Nucleus accumbens (tissue), 56 donors: ENCODE data around the gene FRMD1.

Source experiments
- DNase-seq, 56 donors: peaks; one replicate each; lab custom pipeline; 2025; lab: John Stamatoyannopoulos, UW

FRMD1 gene

DNA sequence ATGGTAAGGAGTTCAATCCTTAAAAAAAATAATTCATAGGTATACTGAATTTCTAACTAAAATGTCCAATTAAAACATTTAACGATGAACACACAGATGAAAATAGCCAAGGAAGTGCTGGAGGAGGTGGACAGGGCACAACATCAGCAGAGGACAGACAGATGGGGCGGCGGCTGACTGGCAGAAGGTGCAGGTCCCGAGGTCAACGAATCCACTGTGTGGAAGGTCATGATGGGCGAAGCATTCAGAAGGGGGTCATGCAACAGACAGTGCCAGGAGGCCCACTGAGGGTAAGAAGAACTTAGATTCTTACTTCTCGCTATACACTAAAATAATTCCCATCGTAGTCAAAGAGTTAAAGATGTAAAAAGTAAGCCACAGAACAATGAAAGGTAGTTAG lies 34.2 kb upstream of the FRMD1 start:
- no peak for DNase-seq

DNA sequence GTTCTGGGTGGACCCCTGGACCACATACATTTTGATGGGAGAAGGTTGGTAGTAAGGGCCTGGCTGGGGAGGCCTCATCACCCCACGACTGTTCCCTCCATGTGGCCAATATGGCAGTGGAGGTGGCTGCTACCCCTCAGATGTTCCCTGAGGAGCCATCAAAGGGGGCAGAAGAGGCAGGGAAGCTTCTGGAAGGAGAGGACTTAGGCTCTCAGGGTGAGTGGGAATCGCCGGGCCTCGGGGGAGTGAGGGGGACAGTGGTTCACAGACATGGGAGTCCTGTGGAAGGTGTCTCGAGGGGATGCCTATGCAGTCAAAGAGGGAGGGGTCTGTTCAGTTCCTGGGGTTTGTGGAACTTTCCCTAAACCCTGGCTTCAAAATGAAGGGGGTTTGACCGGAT lies 32.9 kb upstream of the FRMD1 start:
- DNase-seq = no peak

DNA sequence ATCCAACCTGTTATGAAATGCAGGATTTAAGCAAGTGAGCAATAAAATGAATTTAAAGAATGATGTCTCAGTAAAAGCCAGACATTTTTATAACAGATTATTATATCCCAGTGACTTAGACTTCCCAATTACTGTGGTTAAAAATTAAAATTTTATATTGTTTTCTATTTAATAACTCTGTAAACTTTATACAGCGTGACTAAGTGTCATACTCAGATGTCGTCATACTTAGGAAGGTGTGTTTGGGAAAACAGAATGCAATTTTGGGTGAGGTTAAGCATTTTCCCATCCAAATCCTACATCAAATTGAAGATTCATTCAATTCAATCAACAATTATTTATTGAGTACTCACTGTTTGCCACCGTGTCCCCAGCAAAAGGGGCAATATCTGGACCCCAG lies 31.4 kb upstream of the FRMD1 start:
- DNase-seq = no peak

DNA sequence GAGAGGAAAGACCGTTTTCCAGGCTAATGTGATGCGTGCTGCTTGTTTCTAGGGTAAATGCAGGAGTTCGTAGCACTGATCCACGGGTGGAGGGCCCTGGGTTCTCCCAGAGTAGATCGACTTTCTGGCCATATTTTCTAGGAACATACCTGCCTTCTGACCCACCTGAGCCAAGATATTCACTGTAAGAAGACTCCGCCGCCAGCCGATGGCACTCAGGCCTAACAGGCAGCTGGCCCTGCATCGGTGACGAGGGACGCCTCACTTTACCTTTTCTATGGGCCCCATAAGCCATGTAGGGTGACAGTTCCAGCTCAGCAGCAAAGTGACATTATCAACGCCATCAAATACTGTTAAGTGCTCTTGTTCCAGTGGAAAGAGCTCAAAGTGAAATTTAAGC lies 30.2 kb upstream of the FRMD1 start:
- DNase-seq = no peak

DNA sequence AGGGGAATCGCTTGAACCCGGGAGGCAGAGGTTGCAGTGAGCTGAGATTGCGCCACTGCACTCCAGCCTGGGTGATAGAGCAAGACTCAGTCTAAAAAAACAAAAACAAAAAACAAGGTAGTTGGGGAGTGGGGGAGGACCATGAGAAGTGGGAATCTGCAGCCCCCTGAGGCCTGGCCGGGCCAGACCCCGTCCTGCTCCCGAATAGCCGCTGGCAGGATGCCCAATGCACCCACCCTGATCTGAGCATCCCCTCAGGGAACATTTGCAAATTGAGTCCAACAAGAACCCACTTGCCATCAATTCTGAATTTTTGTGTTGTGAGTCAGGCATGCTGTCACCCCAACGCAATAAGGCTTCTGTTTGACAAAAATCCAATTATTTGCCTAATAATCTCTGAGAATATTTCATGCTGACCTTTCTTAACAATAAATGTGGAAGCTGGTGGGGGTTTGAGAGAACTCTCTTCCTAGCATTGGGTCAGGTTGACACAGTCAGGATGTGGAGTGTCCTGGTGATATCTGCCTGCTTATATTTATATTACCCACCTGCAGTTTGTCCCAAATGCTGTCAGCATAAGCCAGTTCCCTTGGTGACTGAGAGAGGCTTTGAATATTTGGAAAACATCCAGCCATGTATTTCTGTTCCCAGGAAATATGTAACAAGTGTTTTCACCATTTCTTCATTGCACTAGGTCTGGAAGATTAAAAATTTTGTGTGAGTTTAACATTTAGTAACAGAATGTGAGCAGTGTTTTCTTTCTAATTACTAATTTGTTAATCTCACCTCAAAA lies 28.4 kb upstream of the FRMD1 start:
- no peak for DNase-seq

DNA sequence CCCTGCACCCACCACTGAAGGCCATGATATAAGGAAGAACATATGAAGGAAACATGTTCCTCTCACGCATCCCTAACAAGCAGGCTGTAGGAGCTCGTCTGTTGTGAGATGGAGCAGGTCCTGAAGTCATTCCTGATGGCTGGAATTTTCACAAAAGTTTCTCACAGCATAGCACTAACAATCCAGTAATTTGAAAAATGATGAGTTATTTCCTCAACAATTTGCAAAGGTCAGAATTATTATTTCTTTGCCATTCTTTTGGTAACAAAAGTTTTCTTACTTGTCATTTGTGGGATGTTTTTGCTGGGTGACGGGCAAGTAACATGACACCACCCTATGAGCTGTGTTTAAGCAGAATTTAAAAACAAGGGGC lies 27.6 kb upstream of the FRMD1 start:
- no peak for DNase-seq

DNA sequence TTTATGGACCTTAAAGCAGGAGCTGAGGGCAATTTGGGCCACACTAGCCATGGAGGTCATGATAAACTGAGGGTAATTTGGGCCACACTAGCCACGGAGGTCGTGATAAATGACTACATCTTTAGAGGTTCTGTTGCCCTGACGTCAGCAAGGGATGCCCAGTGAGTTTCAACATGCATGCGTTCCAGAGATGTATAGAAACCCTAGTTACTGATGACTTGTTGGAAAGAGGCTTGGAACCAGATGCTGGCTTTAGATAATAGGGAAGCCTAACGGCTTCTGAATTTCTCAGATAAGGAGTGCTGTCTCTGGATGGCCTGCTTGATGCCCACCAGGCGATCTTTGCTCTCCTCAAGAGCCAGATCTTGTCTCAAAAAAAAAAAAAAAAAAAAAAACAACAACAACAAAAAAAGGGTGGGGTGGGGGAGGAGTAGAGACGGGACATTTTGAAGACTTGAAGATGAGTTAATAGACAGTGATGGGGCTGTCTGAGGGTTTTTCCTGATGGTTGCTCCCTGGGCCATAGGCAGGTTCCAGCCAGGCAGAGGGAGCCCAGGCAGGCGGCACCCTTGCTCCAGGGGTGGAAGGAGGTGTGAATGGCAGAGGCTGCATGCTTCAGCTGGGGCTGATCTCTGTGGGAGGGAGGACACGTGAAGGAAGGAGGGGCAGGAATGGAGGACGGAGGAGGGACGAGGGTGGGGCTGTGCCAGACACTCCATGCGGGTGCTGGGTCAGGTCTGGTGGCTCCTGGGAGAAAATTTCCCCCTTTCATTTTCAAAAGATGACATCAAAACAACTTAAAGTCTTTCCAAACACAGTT lies 27.0 kb upstream of the FRMD1 start:
- no peak for DNase-seq

DNA sequence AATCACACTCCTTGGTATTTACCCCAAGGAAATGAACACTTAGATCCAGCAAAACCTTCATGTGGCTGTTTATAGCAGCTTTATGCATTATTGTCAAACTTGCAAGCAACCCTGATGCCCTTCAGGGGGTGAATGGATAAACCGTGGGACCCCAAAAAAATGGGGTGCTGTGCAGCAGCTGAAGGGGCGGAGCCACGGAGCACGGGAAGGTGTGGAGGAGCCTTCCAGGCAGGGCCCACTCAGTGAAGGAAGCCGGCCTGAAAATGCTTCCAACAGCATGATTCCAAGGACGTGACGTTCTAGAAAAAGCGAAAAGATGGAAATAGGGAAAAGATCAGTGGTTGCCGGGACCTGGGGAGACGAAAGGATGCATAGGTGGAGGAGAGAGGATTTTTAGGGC lies 25.6 kb upstream of the FRMD1 start:
- no peak for DNase-seq

DNA sequence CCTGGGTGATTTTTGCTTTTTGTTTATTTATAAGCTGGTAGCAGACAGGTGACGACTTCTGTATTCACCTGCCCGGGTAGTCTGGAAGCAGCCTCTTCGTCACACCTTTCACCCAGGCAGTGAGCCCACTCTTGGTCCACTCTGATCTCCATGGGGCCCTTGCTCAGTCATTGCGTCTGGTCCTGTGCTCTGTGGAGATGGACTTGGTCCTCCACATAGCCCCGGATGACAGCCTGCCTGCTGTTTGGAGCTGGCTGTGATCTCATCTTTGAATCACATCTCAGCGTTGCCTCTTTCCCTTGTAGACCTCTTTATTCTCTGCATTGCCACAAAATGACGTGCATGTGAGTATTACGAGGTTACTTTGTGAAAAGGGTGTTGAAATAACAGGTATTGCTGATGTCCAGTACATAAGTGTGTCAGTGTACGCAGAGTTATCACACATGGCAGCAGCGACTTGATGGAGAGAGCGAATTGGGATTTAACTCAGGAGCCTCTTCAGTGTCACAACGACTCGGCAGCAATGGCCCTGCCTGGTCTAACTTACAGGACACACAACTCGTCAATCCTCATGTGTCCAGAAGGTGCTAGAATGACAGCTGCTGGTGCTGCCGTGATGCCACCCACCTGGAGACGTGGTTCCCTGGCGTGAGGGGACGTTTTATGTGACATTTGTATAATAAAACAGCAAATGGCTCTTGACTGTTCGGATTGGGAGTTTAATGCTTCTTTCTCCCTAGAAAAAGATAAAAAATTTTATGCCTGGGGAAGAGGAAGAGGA lies 24.2 kb upstream of the FRMD1 start:
- DNase-seq = no peak

DNA sequence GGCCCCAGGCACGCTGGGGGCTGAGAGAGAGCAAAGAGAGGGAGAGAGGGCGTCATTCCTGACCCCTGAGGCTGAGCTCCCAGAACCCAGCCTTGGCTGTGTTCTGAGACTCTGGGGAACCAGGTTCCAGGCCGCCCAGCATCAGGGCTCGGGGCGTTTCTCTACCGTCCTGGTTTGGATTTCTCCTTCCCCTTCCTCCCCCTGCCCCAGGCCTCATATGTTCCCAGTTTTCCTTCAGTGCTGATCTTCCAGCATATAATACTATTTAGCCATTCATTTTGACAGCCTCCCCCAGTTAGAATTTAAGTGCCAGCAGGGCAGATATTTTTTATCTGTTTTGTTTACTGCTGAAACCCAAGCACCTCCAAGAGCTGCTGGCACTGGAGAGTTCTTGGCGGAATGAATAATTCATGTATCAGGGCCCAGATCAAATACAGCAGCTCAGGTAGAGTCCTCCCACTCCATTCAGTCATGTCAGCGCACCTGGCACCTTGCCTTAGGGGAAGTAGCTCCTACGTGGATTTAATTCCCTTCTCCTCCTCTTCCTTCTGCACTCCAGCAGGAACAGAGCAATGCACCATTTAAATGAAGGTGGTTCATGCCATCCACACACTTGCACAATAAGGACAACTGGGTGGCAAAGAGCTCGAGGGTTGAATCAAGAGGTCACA lies 23.4 kb upstream of the FRMD1 start:
- DNase-seq = peak in 20 of 56 donors; percentile 8 to 75 (median 33)

DNA sequence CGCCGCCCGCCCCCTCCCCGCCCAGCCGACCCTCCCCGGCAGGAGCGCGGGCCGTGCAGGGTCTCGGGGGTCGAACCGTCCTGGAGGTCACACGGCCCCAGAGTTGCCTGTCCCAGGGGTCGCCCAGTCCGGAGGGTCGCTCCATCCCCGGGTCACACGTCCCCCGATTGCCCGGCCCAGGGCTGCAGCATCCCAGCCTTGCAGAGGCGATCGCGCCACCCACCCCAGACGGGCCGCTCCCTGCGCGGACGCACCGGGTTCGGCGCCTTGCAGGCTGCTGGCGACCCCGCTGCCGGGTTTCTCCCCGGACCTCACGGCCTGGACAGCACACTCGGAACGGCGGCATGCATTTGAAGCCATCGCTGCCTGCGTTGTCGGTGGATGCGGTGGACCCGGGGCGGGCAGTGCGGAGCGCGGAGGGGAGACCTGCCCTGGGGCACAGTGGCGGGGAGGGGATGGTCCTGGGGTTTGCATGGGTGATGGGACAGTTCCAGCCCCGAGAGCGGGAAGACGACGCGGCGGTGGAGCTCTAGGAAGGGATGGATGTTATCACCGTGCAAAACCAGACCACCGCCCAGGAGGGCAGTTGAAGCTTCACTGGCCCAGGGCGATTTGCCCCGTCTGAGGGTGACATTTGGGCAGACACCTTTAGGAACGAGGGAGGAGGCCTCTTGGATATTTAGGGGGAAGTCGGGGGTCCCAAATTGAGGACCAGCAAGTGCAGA lies 22.7 kb upstream of the FRMD1 start:
- DNase-seq = no peak

DNA sequence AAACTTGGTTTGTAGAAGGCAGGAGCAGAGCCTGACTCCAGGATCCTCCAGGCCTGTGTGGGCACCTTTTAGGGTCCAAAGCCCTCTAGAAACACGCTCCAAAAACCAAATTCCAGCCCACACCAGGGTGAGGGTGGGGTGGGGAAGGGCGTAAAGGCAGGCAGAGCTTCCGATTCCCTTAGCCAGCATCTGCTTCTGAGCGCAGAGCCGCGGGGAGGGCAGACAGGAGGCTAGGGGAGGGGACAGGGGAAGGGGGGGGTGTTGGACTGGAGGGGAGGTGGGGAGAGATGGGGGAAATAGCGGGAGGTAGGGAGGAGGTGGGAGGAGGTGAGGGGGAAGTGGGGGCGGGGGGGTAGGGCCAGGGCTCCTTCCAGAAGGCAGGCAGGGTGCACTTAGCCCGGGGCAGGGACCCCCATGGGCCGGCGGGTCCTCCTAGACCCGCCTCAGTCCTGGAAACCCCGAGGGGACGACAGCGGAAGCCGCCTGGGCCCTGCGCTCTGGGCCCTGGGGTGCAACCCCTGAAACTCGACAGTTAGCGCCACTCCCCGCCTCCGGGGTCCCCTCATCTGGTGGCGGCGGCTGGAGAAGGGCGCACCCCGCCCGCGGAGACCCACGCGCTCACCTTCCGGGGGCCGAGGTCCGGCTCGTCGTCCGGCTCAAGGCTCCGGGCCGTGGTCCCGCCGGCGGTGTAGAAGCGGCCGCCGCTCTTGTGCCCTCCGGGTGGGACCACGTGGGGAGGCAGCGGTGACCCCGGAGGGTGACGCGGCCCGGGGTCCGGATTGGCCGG lies 22.0 kb upstream of the FRMD1 start:
- DNase-seq = no peak

DNA sequence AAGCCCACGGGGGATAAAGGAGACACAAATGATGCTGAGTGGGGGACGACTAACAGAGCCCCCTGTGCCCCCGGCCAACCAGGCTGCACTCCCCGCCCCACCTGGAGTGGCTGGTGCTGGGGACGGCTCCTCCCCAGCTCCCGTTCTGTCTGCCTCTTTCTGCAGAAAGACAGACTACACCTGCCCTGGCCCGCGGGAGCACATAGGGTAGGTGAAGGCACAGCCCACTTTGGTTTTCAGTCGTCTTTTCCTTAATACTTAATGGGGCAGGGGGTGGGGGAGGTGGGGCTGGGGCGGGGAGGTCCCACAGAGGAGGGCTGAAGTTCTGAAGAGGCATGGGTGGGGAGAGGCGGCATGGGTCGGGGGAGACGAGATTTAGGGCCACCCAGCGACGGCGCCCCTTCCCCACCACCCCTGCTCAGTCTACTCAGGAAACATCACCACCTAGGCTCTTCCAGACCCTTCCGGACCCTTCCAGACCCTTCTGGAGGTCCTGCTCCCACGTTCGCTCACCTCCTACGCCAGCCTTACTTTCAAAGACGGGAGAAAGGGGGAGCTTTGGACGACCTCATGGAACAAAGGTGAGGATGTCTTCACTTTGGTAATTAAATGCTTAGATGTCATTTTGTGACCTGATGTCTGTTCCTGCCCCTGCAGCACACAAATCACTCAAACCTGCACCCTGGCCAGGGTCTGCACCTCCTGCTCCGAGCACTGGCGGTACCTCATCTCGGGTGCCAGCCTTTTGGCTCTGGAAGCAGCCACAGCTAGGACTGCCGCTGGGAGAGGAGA lies 21.2 kb upstream of the FRMD1 start:
- DNase-seq = no peak

DNA sequence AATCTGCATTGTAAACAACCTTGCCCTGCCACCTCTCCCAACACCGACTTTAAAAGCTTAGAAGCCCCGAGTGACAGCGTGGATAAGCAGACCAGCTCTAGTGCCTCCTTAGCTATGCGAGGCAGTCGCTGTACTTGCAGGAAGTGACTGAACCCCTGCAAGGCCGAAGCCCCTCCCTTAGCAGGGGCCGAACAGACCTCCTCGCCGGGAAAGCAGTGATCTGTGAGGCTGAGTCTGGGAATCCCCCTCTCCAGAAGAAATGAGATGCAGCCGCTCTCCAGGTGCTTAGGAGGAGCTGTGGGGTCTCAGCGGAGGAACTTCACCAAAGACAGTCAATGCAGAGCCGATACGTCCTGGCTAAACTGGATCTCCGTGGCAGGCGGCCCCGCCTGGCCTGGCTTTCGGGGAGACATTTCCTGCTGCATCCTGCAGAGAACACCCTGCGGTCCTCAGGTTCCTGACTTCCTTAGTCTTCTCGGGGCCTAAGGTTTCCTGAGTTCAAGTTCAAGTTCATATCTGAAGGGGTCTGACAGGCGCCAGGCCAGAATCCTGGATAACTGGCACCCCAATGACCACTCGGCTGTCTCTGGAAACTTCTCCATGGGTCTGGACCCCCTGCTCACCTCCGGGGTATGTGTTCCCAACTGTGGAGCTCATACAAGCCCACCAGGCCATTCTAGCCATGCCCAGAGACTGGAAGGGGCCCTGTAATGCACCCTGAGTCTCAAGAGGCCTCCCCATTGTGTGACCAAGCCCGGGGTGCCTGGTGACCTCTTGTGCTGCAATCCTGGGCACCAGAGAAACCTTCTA lies 20.4 kb upstream of the FRMD1 start:
- no peak for DNase-seq

DNA sequence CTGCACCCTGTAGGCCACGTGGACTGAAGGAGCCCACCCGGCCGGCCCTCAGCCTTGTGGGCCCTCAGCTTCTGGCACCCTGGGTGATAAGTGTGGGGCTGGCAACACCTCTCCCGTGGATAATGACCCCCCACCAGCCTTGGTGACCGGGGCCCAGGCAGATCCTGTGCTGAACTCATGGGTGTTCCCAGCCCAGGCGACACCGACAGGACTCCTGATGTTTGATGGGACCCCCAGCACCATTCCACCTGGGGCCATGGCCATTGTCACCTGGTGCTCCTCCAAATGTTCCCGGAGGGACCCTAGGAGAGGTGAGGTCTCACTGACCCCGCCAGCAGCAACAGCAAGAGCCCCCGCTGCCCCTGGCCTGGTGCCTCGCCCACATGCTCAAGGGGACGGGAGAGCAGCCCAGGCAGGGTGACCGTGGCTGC lies 19.4 kb upstream of the FRMD1 start:
- no peak for DNase-seq

DNA sequence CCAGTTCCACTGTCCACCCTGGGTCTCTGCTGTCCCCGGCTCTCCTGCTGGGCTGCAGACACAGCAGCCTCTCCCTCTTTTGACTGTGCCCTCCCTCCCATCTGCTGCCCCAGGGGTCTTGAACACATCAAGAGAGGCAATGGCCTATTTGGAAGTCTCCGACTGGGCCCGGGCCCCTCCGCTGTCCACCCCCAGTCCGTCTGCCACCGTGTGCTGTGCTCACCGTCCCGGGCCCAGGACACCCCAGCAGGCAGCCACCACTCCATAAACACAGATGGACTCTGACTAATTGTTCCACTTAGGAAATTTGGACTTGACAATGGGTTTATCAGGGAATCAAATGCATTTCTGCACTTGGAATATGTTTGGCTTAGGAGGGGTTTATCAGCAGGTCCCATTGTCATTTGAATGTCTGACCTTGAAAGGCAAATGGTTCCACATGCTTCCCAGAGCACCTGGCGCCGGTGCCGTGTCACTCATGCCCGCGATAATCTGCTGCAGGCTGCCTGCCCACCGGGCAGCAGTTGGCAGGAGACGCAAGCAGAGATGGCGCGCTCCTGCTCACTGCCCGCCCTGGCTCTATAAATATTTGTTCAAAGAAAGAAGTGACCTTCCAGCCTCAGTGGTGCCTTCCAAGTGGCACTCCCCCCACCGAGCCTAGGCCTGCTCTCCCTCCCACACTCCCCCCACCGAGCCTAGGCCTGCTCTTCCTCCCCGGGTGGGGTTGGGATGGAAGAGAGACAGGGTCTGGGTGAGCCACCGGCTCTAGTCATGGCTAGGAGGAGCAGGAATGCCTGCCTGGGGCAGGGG lies 18.8 kb upstream of the FRMD1 start:
- DNase-seq = no peak

DNA sequence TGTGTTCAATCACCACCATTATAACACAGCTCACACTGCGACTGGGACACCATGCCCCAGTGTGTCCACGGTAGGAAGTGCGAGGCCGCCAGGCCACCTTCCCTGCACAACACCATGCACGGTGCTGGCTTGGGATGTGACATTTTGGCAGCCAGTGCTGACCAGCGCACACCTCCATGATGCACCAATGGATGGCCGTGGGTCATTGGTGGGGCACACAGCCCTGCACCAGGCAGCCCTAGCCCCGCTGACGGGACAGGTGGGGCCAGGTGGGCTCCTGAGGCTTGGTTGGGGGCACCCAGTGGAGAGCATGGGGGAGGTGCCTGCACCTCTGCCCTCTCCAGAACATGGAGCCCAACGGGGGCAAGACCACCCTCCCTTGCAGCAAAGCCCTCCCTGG lies 18.2 kb upstream of the FRMD1 start:
- no peak for DNase-seq
